Panc1 (cell line): ENCODE results near the gene SLC4A9. TPM values are rescaled to one million over a fixed set of nuclear protein-coding genes. Genes with fewer than 3 reads are reported as not detected.

ENCODE experiments used
- ATAC-seq: fragments of 200-7000 bp; cut with Tn5 transposase; 2 replicates; pipeline ENCODE4 v1.9.1; 2020; ENCODE audit warnings: mild to moderate bottlenecking, moderate library complexity
- BruUV-seq: library from RNA; stranded (reverse); fragments of 400-500 nt; replicated peaks from 2 replicates; lab custom pipeline; 2021; lab: Mats Ljungman, UMichigan
- CTCF ChIA-PET: fragments of 300-600 bp; sonication (Branson Sonifier 250); formaldehyde crosslinking; loops from one replicate; lab custom pipeline; 2022; ENCODE audit warnings: antibody characterized with exemption; lab: Charles Lee
- POLR2A ChIA-PET: fragments of 300-600 bp; sonication (Branson Sonifier 250); formaldehyde crosslinking; loops from one replicate; lab custom pipeline; 2022; ENCODE audit warnings: antibody characterized with exemption; lab: Charles Lee
- DNase-seq: peaks from one replicate; pipeline ENCODE4 v3.0.0-alpha.2; 2010; ENCODE audit warnings: low read depth, low spot score
- H3K27ac ChIP-seq: 2 replicates; pipeline ENCODE4 v1.5.1; 2011; ENCODE audit warnings: mild to moderate bottlenecking, low read length, inconsistent platforms
- H3K27me3 ChIP-seq: fragments of 200-500 bp; sonication (Bioruptor generic); 2 replicates; pipeline ENCODE4 v1.6.0; 2014; ENCODE audit warnings: low read length, inconsistent platforms; ENCODE audit not compliant: control insufficient read depth, insufficient read depth
- H3K36me3 ChIP-seq: fragments of 200-500 bp; sonication (Bioruptor generic); 2 replicates; pipeline ENCODE4 v1.5.1; 2014; ENCODE audit warnings: inconsistent platforms, mild to moderate bottlenecking, low read length, moderate library complexity; ENCODE audit not compliant: control insufficient read depth, insufficient read depth
- H3K4me1 ChIP-seq: 2 replicates; pipeline ENCODE4 v1.5.1; 2011; ENCODE audit warnings: inconsistent platforms, mild to moderate bottlenecking, low read length, moderate library complexity; ENCODE audit not compliant: control insufficient read depth, insufficient read depth
- H3K4me3 ChIP-seq, 2 experiments: 2 replicates each; pipeline ENCODE4 v1.5.1; 2011 to 2012; ENCODE audit warnings: low read depth in 2 of 2, low read length in 2 of 2, mild to moderate bottlenecking in 2 of 2, inconsistent platforms in 1 of 2, moderate library complexity in 1 of 2
- H3K9me3 ChIP-seq: fragments of 200-500 bp; sonication (Bioruptor generic); 2 replicates; pipeline ENCODE4 v1.5.1; 2014; ENCODE audit warnings: low read depth, mild to moderate bottlenecking, inconsistent platforms, low read length, moderate library complexity; ENCODE audit not compliant: control insufficient read depth, insufficient read depth
- POLR2AphosphoS5 ChIP-seq: IDR thresholded peaks from 2 replicates; pipeline ENCODE4 v1.6.1; 2012; ENCODE audit warnings: mild to moderate bottlenecking, low read depth, low read length, moderate library complexity
- SIN3A ChIP-seq: IDR thresholded peaks from 2 replicates; pipeline ENCODE4 v1.6.1; 2012; ENCODE audit warnings: low read depth, mild to moderate bottlenecking, low read length, moderate library complexity, borderline replicate concordance; ENCODE audit not compliant: insufficient read depth
- TCF7L2 ChIP-seq: IDR thresholded peaks from 2 replicates; pipeline ENCODE4 v1.6.1; 2011; ENCODE audit warnings: mild to moderate bottlenecking, low read depth, low read length, inconsistent platforms
- in situ Hi-C: cut with HindIII; loops from 2 replicates; pipeline ENCODE4 v1.10.0; 2016; ENCODE audit warnings: low sequenced_read_pairs, low pct_unique_long_range_greater_than_20kb
- intact Hi-C: fragments of 100-400 bp; cut with micrococcal nuclease; formaldehyde crosslinking; loops from one replicate; pipeline ENCODE4 v1.10.0; 2022; ENCODE audit not compliant: unreplicated experiment
- total RNA-seq: library from RNA; stranded (reverse); gene quantifications from one replicate; pipeline ENCODE4 v1.2.1, GENCODE V29; 2021; ENCODE audit not compliant: unreplicated experiment
- TF ChIP-seq, protein P1 (sequence below): fragments of 450-650 bp; IDR thresholded peaks from 2 replicates; pipeline ENCODE4 v1.5.1; 2017; ENCODE audit warnings: mild to moderate bottlenecking
- TF ChIP-seq, protein P2 (sequence below), 2 experiments: IDR thresholded peaks; 2 replicates each; pipeline ENCODE4 v1.6.1; 2011 to 2012; ENCODE audit warnings: low read depth in 2 of 2, control low read depth in 1 of 2, low read length in 1 of 2, mild to moderate bottlenecking in 1 of 2, moderate library complexity in 1 of 2; ENCODE audit not compliant: insufficient read depth in 1 of 2

The SLC4A9 gene
- total RNA-seq, 1 experiment from 2014 or later = not detected

DNA sequence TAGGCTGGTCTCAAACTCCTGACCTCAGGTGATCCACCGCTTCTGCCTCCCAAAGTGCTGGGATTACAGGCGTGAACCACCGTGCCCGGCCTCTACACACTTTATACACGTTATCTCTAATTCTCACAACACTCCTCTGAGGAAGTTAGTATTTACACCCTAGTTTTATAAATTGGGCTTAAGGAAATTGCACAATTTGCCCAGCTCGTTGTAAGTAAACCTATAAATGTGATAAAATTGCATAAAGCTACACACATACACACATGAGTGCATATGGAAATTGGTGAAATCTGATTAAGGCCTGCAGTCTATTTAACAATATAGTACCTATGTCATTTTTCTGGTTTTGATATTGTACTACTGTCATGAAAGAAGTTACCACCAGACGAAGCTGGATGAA, 4.4 kb upstream of the SLC4A9 start:
- in situ Hi-C loops (no loop called here), intact Hi-C loops (no loop called here)
- Histone ChIP-seq H3K27me3 (no peaks in the 10 kb centered on the region), H3K27ac (no peak overlapping the region), H3K36me3 (no peaks in the 10 kb centered on the region), H3K4me1 (no peaks in the 10 kb centered on the region), H3K9me3 (no peaks in the 10 kb centered on the region), H3K4me3 (no peak overlapping the region)
- DNase-seq = no peak
- ChIA-PET CTCF (interaction anchor here (0.9 to 1.8 kb wide), 4 partner anchors 18 to 114 kb away, joined by 3 to 9 read pairs (median 4); no protein-coding TSS in a partner anchor), POLR2A (no interaction called here)
- no peak for ATAC-seq
- TF ChIP-seq, protein P1, sequence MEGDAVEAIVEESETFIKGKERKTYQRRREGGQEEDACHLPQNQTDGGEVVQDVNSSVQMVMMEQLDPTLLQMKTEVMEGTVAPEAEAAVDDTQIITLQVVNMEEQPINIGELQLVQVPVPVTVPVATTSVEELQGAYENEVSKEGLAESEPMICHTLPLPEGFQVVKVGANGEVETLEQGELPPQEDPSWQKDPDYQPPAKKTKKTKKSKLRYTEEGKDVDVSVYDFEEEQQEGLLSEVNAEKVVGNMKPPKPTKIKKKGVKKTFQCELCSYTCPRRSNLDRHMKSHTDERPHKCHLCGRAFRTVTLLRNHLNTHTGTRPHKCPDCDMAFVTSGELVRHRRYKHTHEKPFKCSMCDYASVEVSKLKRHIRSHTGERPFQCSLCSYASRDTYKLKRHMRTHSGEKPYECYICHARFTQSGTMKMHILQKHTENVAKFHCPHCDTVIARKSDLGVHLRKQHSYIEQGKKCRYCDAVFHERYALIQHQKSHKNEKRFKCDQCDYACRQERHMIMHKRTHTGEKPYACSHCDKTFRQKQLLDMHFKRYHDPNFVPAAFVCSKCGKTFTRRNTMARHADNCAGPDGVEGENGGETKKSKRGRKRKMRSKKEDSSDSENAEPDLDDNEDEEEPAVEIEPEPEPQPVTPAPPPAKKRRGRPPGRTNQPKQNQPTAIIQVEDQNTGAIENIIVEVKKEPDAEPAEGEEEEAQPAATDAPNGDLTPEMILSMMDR = no peak
- TF ChIP-seq TCF7L2 (no peak), SIN3A (no peak), POLR2AphosphoS5 (no peak)
- TF ChIP-seq, protein P2, sequence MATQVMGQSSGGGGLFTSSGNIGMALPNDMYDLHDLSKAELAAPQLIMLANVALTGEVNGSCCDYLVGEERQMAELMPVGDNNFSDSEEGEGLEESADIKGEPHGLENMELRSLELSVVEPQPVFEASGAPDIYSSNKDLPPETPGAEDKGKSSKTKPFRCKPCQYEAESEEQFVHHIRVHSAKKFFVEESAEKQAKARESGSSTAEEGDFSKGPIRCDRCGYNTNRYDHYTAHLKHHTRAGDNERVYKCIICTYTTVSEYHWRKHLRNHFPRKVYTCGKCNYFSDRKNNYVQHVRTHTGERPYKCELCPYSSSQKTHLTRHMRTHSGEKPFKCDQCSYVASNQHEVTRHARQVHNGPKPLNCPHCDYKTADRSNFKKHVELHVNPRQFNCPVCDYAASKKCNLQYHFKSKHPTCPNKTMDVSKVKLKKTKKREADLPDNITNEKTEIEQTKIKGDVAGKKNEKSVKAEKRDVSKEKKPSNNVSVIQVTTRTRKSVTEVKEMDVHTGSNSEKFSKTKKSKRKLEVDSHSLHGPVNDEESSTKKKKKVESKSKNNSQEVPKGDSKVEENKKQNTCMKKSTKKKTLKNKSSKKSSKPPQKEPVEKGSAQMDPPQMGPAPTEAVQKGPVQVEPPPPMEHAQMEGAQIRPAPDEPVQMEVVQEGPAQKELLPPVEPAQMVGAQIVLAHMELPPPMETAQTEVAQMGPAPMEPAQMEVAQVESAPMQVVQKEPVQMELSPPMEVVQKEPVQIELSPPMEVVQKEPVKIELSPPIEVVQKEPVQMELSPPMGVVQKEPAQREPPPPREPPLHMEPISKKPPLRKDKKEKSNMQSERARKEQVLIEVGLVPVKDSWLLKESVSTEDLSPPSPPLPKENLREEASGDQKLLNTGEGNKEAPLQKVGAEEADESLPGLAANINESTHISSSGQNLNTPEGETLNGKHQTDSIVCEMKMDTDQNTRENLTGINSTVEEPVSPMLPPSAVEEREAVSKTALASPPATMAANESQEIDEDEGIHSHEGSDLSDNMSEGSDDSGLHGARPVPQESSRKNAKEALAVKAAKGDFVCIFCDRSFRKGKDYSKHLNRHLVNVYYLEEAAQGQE (IDR thresholded peaks at IDR 0.05; ENCODE audit: insufficient read depth in 1 of 2, low read depth in 2 of 2, low read length in 1 of 2) = no peak
- BruUV-seq = no TSS peak

DNA sequence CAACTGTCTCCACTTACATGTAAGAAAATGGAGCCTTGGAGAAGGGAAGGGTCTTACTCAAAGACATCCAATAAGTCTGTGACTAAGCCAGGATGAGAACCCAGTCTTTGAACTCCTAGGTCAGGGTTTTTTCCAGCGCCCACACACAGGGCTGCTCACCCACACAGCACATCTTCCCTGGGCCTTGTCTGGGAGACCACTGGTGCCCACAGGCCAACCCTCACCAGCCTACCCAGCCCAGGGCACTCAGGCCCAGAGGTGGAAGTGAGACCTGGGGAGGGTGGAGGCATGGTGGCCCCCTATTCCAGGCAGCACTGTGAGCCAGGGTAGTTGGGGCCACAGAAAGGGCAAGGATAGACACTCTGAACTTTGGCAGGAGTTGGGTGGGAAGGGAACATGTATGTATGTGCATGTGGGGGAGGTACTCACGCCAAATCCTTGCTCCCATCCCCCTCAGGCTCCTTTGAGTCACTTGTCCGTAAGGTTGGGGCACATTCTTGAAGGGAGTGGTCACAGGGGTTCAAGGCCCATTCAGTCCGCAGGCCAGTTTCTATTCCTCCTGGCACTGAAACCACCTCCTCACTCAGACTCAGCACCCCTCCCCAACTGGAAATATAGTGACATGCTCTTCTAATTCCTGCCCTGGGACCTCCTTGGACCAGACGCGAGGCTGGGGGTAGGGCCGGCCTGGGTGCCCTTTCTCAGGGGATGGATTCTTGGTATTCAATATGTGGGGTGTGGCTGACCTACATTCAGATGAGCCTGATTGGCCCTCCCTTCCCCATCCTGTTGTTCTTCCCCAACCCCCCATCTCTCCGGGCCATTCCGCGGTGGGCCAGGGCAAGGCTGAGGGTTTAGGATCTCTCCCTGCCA, 2.9 kb upstream of the SLC4A9 start:
- H3K4me1 ChIP-seq = no peaks in the 10 kb centered on the region
- no peaks in the 10 kb centered on the region for H3K36me3 ChIP-seq
- no peak for DNase-seq
- POLR2A ChIA-PET = interaction anchor here (0.6 kb wide), 1 partner anchor 122 kb away, joined by 5 read pairs; no protein-coding TSS in a partner anchor
- in situ Hi-C loops = no loop called here
- H3K27ac ChIP-seq = no peak overlapping the region
- no peaks in the 10 kb centered on the region for H3K27me3 ChIP-seq
- no peaks in the 10 kb centered on the region for H3K9me3 ChIP-seq
- intact Hi-C loops = loop anchor here (2.0 kb wide), 1 partner anchor 112 kb away; no protein-coding TSS in a partner anchor
- peak; percentile 36 for ATAC-seq
- H3K4me3 ChIP-seq = peak overlapping the region in 1 of 2 experiments; percentile 52; a peak in 1 of 4 replicates
- no TSS peak for BruUV-seq
- CTCF ChIA-PET = no interaction called here
- TF ChIP-seq, protein P1 = no peak
- TF ChIP-seq POLR2AphosphoS5 (no peak), SIN3A (no peak), TCF7L2 (no peak)
- TF ChIP-seq, protein P2 (IDR thresholded peaks at IDR 0.05; ENCODE audit: insufficient read depth in 1 of 2, low read depth in 2 of 2, low read length in 1 of 2) = no peak
